Activated CD8-positive, alpha-beta memory T cell treated with anti-CD3 and anti-CD28 coated beads, Interleukin-2, amount 50 U/mL, for 1 hour (primary cell): ENCODE measurements around the gene FRMD4A.
"Not testable (repeated sequence)": the region's sequence is repeated elsewhere in the genome, so short reads cannot be mapped to it uniquely, and the experiment has no call there.

Source experiments
- DNase-seq: peaks from one replicate; pipeline ENCODE4 v3.0.0-alpha.2; 2020; ENCODE audit errors: extremely low read depth

FRMD4A gene

GRCh38 chr10:13913897-13914296 lies 416.8 kb downstream of the FRMD4A start:
- DNase-seq: no peak

- no peak for DNase-seq
Observed at GRCh38 chr10:13911821-13912520, 418.8 kb downstream of the FRMD4A start.

- DNase-seq: no peak
Observed at GRCh38 chr10:13909516-13910258, 421.0 kb downstream of the FRMD4A start.

GRCh38 chr10:13908475-13908874 lies 422.2 kb downstream of the FRMD4A start:
- DNase-seq: no peak

GRCh38 chr10:13907570-13907969 lies 423.2 kb downstream of the FRMD4A start:
- no peak for DNase-seq

GRCh38 chr10:13905281-13905680 lies 425.4 kb downstream of the FRMD4A start:
- DNase-seq: no peak

- DNase-seq: no peak
Observed at GRCh38 chr10:13904064-13904463, 426.7 kb downstream of the FRMD4A start.

GRCh38 chr10:13902868-13903587 lies 427.7 kb downstream of the FRMD4A start:
- DNase-seq: no peak

GRCh38 chr10:13899941-13900340 lies 430.8 kb downstream of the FRMD4A start:
- no peak for DNase-seq

GRCh38 chr10:13896146-13896545 lies 434.6 kb downstream of the FRMD4A start:
- not testable (repeated sequence) for DNase-seq

- DNase-seq: no peak
Observed at GRCh38 chr10:13894412-13895093, 436.2 kb downstream of the FRMD4A start.

GRCh38 chr10:13893926-13894325 lies 436.8 kb downstream of the FRMD4A start:
- no peak for DNase-seq

GRCh38 chr10:13892871-13893270 lies 437.9 kb downstream of the FRMD4A start:
- DNase-seq: no peak

GRCh38 chr10:13892001-13892491 lies 438.7 kb downstream of the FRMD4A start:
- DNase-seq: no peak

- no peak for DNase-seq
Observed at GRCh38 chr10:13891128-13892000, 439.4 kb downstream of the FRMD4A start.

GRCh38 chr10:13890233-13891127 lies 440.2 kb downstream of the FRMD4A start:
- DNase-seq: no peak

GRCh38 chr10:13887761-13888160 lies 443.0 kb downstream of the FRMD4A start:
- DNase-seq: no peak

GRCh38 chr10:13885238-13885990 lies 445.3 kb downstream of the FRMD4A start:
- DNase-seq: no peak
